ENCODE data around the gene FTL. TPM values are rescaled to one million over a fixed set of nuclear protein-coding genes. Genes with fewer than 3 reads are reported as not detected.

The FTL gene
- total and polyA plus RNA-seq, 2 donors (not counting 3 experiments of a cell fraction or from before 2014, with no cell fraction given), result 1,937 to 2,748 TPM

- BruUV-seq (replicated peaks), result no TSS peak
- no peak overlapping the region for H3K27ac ChIP-seq (ENCODE audit: insufficient read depth, low read depth, low read length)
- peaks cover 3% of the 10 kb centered on the region for H3K4me1 ChIP-seq (ENCODE audit: control insufficient read depth, extremely low read depth, insufficient read depth, low read length)
- no peak overlapping the region for H2AFZ ChIP-seq (ENCODE audit: low read depth, low read length)
- peaks cover 3% of the 10 kb centered on the region for H4K20me1 ChIP-seq (replicated peaks; ENCODE audit: control insufficient read depth, extremely low read depth, insufficient read depth, low read length)
- H3K27me3 ChIP-seq (ENCODE audit: control insufficient read depth in 2 of 2, insufficient read depth in 2 of 2, low read length in 2 of 2), result no peaks in the 10 kb centered on the region
- no peak for TF ChIP-seq FOS (IDR thresholded peaks at IDR 0.05; ENCODE audit: borderline replicate concordance, insufficient read depth, low read length)
- no peak for TF ChIP-seq POLR2AphosphoS5 (IDR thresholded peaks at IDR 0.05; ENCODE audit: insufficient read depth, low read depth, low read length)
- TF ChIP-seq MAX (IDR thresholded peaks at IDR 0.05; ENCODE audit: insufficient read depth, insufficient read length), result no peak
- no peak for TF ChIP-seq JUN (IDR thresholded peaks at IDR 0.05; ENCODE audit: borderline replicate concordance, insufficient read depth, insufficient read length, low read depth)
- no peak for TF ChIP-seq GATA2 (IDR thresholded peaks at IDR 0.05; ENCODE audit: insufficient read depth, insufficient read length, low read depth, low read length)
- TF ChIP-seq POLR2A (IDR thresholded peaks at IDR 0.05; ENCODE audit: low read depth, low read length), result no peak
- TF ChIP-seq CTCF (IDR thresholded peaks at IDR 0.05; ENCODE audit: extremely low read depth in 1 of 2, insufficient read depth in 1 of 2, low read depth in 1 of 2, low read length in 2 of 2), result no peak
- TF ChIP-seq EZH2 (IDR thresholded peaks at IDR 0.05; ENCODE audit: borderline replicate concordance, low read depth, low read length, severe bottlenecking), result no peak
- TF ChIP-seq MYC (IDR thresholded peaks at IDR 0.05; ENCODE audit: low read depth, low read length), result no peak
- DNase-seq (ENCODE audit: low read depth, low spot score), result no peak
- H3K9me1 ChIP-seq (replicated peaks; ENCODE audit: control insufficient read depth, extremely low read depth, insufficient read depth, low read length), result no peaks in the 10 kb centered on the region
- peaks cover 5 to 18% of the 10 kb centered on the region in 2 experiments for H3K36me3 ChIP-seq (ENCODE audit: control insufficient read depth in 2 of 2, extremely low read depth in 1 of 2, insufficient read depth in 2 of 2, low read length in 2 of 2)
- dilution Hi-C loops (cut with MboI; ENCODE audit: extremely low pct_ligation_motif_present, low sequenced_read_pairs) (no loop called here), intact Hi-C loops (cut with micrococcal nuclease) (loop anchor here (5.0 kb wide), 1 partner anchor 332 kb away; the partner anchor contains the start of gene DBP)
- ChIA-PET POLR2A (interaction anchor here (1.5 to 1.6 kb wide), 2 partner anchors 96 to 98 kb away, joined by 6 read pairs; partner anchors contain the start of gene PPP1R15A), CTCF (interaction anchor here (0.8 to 3.8 kb wide), 19 partner anchors 10 to 324 kb away, joined by 3 to 133 read pairs (median 15); partner anchors contain the start of genes CA11, DHDH, GYS1 and HSD17B14)
- FAIRE-seq, result no peak
- H3K4me3 ChIP-seq (replicated peaks in 1 of 3; ENCODE audit: insufficient read depth in 1 of 3, low read depth in 1 of 3, low read length in 3 of 3), result no peak overlapping the region
- no peak overlapping the region for H3K9ac ChIP-seq (replicated peaks; ENCODE audit: extremely low read depth, insufficient read depth, low read length)
- H3K9me3 ChIP-seq (replicated peaks; ENCODE audit: control insufficient read depth, insufficient read depth, low read length), result no peaks in the 10 kb centered on the region
- no peak overlapping the region for H3K4me2 ChIP-seq (ENCODE audit: insufficient read depth, low read length)
- peaks cover 16% of the 10 kb centered on the region for H3K79me2 ChIP-seq (ENCODE audit: control insufficient read depth, insufficient read depth, low read length)
These were observed 4.4 kb downstream of the FTL start for GRCh38 chr19:48969276-48970138.
